ENCODE data around the gene RIOK1. TPM values are rescaled to one million over a fixed set of nuclear protein-coding genes. Genes with fewer than 3 reads are reported as not detected.
A peak's percentile ranks its signal among the peaks of the same experiment; 100 is the strongest.

The RIOK1 gene
- total and polyA plus RNA-seq, 9 of the 15 experiments (the other 6 are each of a cell fraction or from before 2014, with no cell fraction given), result 24.9 to 101 (median 52.2) TPM

DNA sequence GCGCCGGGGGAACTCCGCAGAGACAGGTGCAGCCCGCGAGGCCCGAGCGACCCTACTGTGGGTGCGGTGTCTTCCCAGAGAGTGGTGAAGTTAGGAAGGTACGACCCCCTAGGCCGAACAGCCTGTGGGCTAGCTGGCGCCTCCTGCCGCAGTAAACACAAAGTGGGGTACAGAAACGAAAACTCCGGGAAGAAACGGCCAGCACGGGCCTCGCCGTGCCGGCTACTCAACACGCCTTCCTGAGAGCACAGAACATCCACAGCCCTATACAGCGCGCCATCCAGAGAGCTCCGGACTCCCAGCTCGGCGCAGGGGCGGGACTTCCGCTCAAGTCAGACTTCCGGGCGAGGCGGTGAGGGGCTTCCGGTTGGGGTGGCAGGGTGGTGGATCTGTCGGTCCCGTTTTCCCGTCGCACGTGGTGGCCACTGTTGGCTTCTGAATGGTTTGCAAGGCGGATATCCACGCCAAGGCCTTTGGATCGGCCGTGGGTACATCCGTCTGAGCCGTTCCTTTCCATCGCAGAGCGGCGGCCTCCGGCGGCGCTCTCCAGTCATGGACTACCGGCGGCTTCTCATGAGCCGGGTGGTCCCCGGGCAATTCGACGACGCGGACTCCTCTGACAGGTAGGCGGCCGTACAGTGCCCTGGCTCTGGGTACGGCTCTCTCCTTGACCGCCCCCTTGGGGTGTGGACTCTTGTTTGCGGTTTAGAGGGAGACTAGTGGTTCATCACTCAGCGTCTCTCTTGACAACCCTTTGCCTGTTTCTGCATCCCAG lies at the start of gene RIOK1, which contains the start of gene CAGE1 (continued):
- TF ChIP-seq, protein P1, sequence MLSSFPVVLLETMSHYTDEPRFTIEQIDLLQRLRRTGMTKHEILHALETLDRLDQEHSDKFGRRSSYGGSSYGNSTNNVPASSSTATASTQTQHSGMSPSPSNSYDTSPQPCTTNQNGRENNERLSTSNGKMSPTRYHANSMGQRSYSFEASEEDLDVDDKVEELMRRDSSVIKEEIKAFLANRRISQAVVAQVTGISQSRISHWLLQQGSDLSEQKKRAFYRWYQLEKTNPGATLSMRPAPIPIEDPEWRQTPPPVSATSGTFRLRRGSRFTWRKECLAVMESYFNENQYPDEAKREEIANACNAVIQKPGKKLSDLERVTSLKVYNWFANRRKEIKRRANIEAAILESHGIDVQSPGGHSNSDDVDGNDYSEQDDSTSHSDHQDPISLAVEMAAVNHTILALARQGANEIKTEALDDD (IDR thresholded peaks at IDR 0.05), result peak; percentile 57; the same call in 1 of the 2 replicates
- TF ChIP-seq SRSF3 (IDR thresholded peaks at IDR 0.05; ENCODE audit: insufficient read depth, low read length) (no peak), ZBTB8A (IDR thresholded peaks at IDR 0.05; ENCODE audit: partially characterized antibody) (no peak), NR1H2 (CRISPR knock-in tag; IDR thresholded peaks at IDR 0.05) (no peak), ZNF551 (CRISPR knock-in tag; IDR thresholded peaks at IDR 0.05) (no peak), CAMTA2 (CRISPR knock-in tag; conservative IDR thresholded peaks at IDR 0.05) (0 out of 2 replicates have a peak, but pooled peaks have one; percentile 61), BRCA1 (IDR thresholded peaks at IDR 0.05) (no peak), BRCA1 (CRISPR knock-in tag; IDR thresholded peaks at IDR 0.05) (no peak), MCM2 (IDR thresholded peaks at IDR 0.05; ENCODE audit: low read depth) (no peak), LCOR (CRISPR knock-in tag; IDR thresholded peaks at IDR 0.05) (peak; percentile 56; the same call in 1 of the 2 replicates), ZNF347 (CRISPR knock-in tag; IDR thresholded peaks at IDR 0.05; ENCODE audit: low read depth) (no peak), PHTF2 (CRISPR knock-in tag; IDR thresholded peaks at IDR 0.05) (no peak), ZNF507 (tag; conservative IDR thresholded peaks at IDR 0.05) (no peak), FOXP1 (CRISPR knock-in tag; IDR thresholded peaks at IDR 0.05) (no peak; the same call in 1 of the 2 replicates), ZNF444 (CRISPR knock-in tag; IDR thresholded peaks at IDR 0.05) (no peak), NCOA2 (IDR thresholded peaks at IDR 0.05; ENCODE audit: partially characterized antibody in 2 of 2) (no peak), ZNF140 (CRISPR knock-in tag; IDR thresholded peaks at IDR 0.05) (no peak), NCOA6 (IDR thresholded peaks at IDR 0.05) (no peak), ASH1L (IDR thresholded peaks at IDR 0.05; ENCODE audit: borderline replicate concordance, low read depth, partially characterized antibody) (no peak), GTF2F1 (IDR thresholded peaks at IDR 0.05; ENCODE audit: low read depth, low read length) (no peak; the same call in 1 of the 2 replicates)
- TF ChIP-seq, protein P2, sequence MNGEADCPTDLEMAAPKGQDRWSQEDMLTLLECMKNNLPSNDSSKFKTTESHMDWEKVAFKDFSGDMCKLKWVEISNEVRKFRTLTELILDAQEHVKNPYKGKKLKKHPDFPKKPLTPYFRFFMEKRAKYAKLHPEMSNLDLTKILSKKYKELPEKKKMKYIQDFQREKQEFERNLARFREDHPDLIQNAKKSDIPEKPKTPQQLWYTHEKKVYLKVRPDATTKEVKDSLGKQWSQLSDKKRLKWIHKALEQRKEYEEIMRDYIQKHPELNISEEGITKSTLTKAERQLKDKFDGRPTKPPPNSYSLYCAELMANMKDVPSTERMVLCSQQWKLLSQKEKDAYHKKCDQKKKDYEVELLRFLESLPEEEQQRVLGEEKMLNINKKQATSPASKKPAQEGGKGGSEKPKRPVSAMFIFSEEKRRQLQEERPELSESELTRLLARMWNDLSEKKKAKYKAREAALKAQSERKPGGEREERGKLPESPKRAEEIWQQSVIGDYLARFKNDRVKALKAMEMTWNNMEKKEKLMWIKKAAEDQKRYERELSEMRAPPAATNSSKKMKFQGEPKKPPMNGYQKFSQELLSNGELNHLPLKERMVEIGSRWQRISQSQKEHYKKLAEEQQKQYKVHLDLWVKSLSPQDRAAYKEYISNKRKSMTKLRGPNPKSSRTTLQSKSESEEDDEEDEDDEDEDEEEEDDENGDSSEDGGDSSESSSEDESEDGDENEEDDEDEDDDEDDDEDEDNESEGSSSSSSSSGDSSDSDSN (IDR thresholded peaks at IDR 0.05; ENCODE audit: borderline replicate concordance in 1 of 2, low read depth in 2 of 2, low read length in 2 of 2), result peak; percentile 1 to 49; a peak in 2 of 4 replicates
- TF ChIP-seq, protein P3, sequence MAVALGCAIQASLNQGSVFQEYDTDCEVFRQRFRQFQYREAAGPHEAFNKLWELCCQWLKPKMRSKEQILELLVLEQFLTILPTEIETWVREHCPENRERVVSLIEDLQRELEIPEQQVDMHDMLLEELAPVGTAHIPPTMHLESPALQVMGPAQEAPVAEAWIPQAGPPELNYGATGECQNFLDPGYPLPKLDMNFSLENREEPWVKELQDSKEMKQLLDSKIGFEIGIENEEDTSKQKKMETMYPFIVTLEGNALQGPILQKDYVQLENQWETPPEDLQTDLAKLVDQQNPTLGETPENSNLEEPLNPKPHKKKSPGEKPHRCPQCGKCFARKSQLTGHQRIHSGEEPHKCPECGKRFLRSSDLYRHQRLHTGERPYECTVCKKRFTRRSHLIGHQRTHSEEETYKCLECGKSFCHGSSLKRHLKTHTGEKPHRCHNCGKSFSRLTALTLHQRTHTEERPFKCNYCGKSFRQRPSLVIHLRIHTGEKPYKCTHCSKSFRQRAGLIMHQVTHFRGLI (CRISPR knock-in tag; IDR thresholded peaks at IDR 0.05), result no peak
- TF ChIP-seq, protein P4, sequence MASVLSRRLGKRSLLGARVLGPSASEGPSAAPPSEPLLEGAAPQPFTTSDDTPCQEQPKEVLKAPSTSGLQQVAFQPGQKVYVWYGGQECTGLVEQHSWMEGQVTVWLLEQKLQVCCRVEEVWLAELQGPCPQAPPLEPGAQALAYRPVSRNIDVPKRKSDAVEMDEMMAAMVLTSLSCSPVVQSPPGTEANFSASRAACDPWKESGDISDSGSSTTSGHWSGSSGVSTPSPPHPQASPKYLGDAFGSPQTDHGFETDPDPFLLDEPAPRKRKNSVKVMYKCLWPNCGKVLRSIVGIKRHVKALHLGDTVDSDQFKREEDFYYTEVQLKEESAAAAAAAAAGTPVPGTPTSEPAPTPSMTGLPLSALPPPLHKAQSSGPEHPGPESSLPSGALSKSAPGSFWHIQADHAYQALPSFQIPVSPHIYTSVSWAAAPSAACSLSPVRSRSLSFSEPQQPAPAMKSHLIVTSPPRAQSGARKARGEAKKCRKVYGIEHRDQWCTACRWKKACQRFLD (CRISPR knock-in tag; IDR thresholded peaks at IDR 0.05), result peak; percentile 79; the same call in 1 of the 2 replicates

Measured in K562 (cell line).